Activated CD4-positive, alpha-beta T cell treated with anti-CD3 and anti-CD28 coated beads, Interleukin-2, amount 50 U/mL, for 1 hour (primary cell): Measurements from ENCODE around the gene PDE1C.

ENCODE experiments used
- DNase-seq: peaks from one replicate; pipeline ENCODE4 v3.0.0-alpha.2; 2020

The PDE1C gene

DNA sequence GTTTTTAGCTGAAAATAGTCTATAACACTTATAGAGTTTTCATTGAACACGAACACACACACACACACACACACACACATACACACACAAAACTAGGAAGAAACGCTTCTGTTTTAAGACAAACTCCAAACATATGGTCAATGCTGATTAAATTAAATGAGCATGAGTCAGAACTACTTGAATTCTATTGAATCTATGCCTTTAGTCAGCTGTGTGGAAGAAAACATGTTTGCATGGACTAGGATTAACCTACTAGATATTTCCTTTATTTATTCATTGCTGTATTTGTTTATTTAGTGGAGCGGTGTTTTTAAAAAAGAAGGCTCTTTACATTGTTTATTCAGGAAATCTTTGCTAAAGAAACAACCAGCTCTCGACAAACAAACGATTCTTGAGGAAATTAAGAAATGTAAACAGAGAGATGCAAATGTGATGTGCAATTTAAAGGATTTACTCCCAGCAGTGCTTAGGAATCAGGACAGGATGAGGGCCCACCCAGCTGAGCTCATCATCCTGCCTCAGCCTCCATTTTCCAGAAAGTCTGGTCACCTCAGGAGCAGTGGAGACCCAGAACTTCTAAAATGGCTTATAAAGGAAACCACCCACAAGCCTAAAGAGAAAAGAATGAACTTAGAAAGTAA lies 83.2 kb downstream of the PDE1C start:
- no peak for DNase-seq

DNA sequence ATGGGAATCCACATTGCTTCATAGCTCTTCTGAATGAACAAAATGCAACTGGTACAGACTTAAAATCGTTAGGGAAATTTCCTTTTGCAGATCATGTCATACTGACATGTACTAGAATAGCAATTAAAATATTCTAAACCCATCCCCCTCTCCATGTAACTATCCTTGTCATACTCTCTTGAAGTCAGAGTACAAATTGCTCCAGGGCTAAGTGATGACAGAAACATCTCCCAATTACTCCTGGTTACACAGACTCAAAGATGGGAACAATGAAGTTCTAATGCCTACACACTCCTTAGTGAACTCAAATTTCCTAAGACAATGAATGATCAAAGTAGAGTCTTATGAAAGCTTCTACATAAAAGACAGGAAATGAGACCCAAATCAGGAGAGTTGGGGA lies 87.2 kb downstream of the PDE1C start:
- DNase-seq: no peak

- no peak for DNase-seq
Observed at GRCh38 chr7:31981874-31982390, 88.3 kb downstream of the PDE1C start.

DNA sequence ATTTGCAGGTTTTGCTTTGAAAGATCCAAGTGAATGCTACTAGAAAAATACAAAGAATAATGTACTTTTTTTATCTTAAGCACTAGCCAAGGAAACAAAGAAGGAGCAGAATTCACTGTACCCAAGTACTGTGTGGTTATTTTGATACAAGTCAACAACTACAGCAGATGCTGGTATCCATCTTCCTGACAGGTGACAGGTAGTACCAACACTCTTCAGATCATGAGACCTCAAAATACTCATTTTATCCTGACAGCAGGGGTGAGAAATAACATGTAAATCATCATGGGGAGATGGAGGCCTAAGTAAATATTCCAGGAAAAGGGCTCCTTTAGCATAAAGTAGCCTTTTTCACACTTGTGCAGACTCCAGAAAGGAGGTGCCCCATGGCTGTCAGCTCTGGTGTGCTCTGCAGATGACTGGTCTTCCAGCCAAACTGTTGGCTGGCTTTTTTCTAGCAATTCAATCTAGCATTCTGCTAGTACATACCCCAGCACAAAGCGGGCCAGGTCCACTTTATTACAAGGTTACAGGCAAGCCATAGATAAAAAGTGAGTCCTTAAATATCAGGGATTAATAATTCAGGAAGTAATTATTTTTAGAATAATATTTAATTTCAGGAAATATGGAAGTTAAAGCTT lies 90.4 kb downstream of the PDE1C start:
- DNase-seq: no peak

- DNase-seq: no peak
Observed at GRCh38 chr7:31975546-31975945, 94.7 kb downstream of the PDE1C start.

DNA sequence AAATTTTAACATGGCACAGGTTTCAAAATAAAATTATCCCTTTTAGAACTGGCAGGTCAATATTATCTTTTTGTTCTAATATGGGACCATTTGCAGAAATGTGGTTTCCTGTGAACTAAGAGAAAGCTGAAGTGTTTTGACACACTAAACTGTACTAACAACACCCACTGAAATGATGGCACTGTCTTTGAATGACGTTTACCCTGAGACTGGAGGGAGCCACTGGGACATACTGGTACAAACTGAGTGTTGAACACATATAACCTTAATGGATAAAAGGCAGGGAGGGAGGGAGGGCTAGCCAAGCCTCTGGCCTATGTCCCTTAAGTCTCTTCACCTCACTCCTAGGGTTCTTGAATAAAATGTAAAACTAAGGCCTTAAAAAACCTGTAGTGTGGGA lies 95.9 kb downstream of the PDE1C start:
- no peak for DNase-seq

- DNase-seq: no peak
Observed at GRCh38 chr7:31971049-31971667, 99.0 kb downstream of the PDE1C start.

- DNase-seq: no peak
Observed at GRCh38 chr7:31970501-31970900, 99.7 kb downstream of the PDE1C start.

- DNase-seq: no peak
Observed at GRCh38 chr7:31963569-31964175, 106.5 kb downstream of the PDE1C start.

DNA sequence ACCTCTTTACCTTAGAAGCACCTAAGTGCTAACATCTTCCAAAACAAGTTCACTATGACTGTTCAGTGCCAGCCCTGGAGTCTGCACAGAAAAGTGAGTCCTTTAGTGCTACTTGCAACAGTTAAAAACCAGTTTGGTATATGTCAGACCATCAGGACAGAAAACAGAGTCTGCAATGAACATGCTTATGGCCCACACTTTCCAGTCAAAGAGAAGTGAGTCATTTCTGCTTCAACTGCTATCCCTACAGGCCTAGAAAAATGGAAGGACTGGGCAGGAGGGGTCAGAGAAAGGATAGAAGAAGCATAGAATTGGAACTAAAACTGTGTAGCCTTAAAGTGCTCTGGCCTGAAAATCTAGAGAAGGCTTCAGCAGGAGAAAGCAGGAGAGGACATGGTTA lies 108.0 kb downstream of the PDE1C start:
- no peak for DNase-seq

- DNase-seq: no peak
Observed at GRCh38 chr7:31958226-31958625, 112.0 kb downstream of the PDE1C start.

GRCh38 chr7:31957756-31958155 lies 112.5 kb downstream of the PDE1C start:
- no peak for DNase-seq

GRCh38 chr7:31957090-31957720 lies 113.0 kb downstream of the PDE1C start:
- DNase-seq: no peak

- DNase-seq: no peak
Observed at GRCh38 chr7:31955641-31956040, 114.6 kb downstream of the PDE1C start.

- no peak for DNase-seq
Observed at GRCh38 chr7:31955021-31955420, 115.2 kb downstream of the PDE1C start.

DNA sequence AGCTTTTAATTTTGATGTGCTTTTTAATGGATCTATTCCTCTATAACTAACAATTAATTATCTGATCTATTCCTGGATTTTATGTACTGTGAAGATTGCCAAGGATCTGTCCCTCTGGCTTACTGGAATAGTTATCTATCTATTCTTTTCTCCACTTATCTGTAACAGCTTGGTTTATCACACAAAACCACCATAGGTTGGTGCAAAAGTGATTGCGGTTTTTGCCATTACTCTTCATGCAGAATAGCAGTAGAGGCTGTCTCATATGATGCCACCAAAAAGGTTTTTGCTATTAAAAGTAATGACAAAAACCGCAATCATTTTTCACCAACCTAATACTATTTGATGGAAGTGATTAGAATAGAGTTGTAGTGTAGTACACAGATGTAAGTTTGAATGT lies 115.7 kb downstream of the PDE1C start:
- no peak for DNase-seq

DNA sequence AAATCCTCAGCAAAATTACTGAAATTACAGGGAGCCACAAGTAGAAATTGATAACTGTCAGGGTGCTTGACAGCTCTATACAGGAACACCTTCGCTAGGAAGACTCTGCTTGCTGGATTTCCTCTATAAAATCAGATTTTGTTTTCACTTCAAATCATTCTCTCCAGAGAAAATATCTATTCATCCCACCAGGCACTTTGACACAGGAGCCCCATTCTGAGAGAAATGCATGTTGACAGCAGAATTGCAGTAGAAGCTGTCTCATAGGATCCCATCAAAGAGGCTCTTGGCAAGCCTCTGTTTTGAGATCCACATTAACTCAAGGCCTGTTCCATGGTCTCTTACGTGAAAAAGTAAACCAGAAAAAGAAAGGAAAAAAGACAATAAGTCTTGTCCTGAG lies 116.8 kb downstream of the PDE1C start:
- DNase-seq: no peak

DNA sequence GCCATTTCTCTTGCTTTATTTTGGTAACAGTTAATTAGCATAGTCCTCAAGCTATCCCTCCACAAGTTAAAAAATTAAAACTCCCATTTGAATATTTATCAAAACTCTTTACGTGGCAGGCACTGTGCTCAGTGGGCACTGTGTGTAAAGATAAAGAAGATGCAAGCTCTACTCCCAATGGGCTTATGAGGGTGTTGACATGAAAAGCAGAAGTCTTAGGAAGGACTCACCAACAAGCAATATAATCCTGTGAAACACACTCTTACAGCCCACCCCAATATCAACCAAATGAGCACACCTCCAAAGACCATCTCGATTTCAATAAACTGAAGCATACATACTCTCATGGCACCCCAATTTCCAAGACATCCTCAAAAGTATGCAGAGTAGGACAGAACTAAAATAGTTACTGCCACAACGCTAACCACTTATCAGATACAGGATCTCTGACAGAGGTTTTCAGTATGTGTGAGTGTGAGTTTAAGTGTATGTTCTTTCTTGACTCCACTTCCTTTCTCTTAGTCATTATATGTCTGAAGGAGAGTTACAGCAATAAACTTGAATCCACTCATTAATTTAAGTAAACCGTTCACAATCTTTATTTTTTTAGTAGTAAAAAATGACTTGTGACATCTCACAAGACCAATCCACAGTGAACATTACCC lies 120.0 kb downstream of the PDE1C start:
- DNase-seq: no peak

DNA sequence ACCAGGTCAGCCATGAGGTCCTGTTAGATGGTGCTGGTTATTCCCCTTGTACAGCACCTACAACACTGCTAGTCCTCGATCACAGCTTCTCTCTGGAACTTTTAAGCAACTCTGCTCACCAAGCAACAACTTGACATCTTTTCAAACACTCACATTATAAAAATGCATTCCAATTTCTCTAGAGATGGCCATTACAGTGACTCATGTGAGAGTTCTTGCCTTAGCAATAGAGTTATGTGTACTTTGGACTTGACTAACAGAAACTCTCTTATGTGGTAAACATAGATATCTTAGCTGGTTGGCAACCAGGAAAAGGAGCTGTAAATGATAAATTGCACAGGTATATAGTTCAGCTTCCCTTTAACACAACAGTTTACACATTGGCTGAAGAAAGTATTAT lies 122.2 kb downstream of the PDE1C start:
- DNase-seq: no peak

DNA sequence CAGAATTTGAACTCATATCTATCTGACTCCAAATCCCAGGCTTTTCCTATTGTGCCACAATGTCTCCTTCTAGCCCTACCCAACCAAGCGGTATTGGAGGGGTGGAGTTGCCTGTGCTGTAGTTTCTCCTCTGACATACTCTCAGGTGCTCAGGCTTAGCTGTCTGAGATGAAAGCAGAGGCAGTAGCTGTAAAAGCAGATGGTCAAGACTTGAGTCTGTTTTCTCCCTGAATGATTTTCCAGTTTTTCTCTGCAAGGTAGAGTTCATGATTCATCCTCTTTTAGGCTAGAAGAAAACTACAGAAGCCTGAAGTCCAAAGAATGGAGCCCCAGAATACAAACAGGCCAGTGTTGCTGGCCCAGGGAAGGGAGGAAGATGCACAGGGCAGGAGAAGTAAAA lies 130.0 kb downstream of the PDE1C start:
- no peak for DNase-seq

DNA sequence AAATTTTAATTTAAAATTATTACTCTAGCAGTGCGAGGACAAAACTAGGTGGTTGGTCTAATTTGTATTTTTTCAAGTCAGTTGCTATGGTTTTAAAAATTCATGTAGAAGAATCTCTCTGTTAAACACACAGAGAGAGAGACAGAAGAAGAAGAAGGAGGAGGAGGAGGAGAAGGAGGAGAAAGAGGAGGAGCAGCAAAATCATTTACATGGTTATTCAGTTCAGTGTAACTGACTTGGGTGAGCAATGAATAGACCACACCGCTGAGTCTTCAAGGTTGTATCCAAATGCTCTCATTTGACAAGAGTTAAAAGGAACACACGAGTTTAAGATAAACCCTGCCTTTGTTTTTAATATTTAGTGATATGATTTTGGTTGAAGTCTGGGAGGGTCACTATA lies 131.1 kb downstream of the PDE1C start:
- no peak for DNase-seq

DNA sequence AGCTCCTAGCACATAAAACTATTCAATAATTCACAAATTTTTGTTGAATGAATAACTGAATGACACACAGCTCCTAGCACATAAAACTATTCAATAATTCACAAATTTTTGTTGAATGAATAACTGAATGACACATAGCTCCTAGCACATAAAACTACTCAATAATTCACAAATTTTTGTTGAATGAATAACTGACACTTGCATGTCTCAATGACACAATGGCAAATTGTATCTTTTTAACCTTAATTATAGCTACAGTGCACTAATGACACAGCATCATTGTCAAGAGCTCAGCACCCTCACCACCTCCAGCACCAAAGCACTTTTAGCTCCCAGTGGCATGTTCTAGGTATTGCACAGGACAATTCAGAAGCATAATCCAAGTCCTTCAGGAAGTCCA lies 131.6 kb downstream of the PDE1C start:
- DNase-seq: no peak

DNA sequence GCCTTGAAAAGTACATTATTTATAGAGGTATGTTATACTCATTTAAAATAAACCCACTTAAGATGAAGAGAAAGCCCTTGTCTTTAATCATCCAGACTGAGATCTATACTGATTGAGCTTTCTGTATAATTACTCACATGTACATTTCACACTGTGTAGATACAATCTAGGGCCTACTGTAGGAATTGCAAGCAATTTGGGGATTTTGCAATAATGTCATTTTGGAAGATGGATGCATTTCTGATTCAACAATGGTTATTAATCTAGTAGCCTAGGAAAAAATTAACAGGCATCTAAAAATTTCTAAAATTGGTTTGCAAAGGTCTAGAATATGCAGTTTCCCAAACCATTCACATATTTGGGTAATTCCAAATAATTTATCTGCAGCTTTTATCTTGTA lies 132.2 kb downstream of the PDE1C start:
- DNase-seq: no peak
